ENCODE data around the gene IGSF8. TPM values are rescaled to one million over a fixed set of nuclear protein-coding genes. Genes with fewer than 3 reads are reported as not detected.
"Not testable (repeated sequence)": the region's sequence is repeated elsewhere in the genome, so short reads cannot be mapped to it uniquely, and the experiment has no call there.

Gene IGSF8
- total RNA-seq, 2 donors from 2014 or later, result 16.0 to 17.4 TPM

- intact Hi-C loops (cut with DNase I); DNase-seq (ENCODE audit: low spot score): not testable (repeated sequence)
Observed at GRCh38 chr1:160111462-160111861, 13.0 kb upstream of the IGSF8 start.

GRCh38 chr1:160109686-160110085 lies 11.3 kb upstream of the IGSF8 start:
- no peak for DNase-seq (ENCODE audit: low spot score)
- intact Hi-C loops (cut with DNase I), result loop anchor here (10.0 kb wide), 3 partner anchors 85 to 145 kb away; partner anchors contain the start of gene CASQ1 (in 2 of the 2)

DNA sequence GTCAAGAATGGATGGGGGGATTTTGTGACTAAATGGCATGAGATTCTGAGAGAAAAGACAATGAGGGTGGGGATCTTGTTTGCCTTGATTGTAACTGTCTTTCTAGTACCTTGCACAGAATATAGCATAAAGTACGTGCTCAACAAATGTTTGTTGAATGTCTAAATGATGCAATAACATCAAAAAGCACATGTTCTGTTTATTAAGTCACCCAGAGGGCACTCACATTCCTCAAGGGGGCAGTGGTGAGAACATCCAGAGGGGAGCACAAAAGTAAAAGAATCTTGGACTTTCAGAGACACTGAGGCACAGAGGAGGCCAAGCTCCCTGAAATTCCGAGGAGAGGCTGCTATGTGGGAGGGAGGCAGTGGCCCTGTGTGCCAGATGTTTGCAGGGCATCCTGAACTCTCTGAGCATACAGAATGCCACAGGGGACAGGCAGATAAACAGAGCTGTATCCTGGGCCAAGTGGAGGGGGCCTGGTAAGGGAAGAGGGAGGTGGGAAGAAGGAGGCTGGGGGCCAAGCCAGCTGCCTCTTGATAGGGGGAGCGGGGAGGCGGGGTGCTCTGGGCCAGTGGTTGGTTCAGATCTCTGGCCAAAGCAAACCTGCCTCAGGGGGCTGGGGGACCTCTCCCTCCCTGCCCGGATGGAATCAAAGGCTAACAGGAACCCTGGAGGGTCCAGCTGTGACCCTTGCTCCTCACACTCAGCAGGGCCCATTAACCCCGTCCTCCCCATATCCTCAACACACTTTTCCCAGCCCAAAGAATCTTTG lies 10.7 kb upstream of the IGSF8 start:
- DNase-seq (ENCODE audit: low spot score), result no peak

GRCh38 chr1:160107512-160107911 lies 9.1 kb upstream of the IGSF8 start:
- intact Hi-C loops (cut with DNase I), result loop anchor here (10.0 kb wide), 3 partner anchors 87 to 147 kb away; partner anchors contain the start of gene CASQ1 (in 2 of the 2)
- DNase-seq (ENCODE audit: low spot score), result no peak

More for the DNA sequence above, 10.7 kb upstream of the IGSF8 start:
- intact Hi-C loops (cut with DNase I), result loop anchor here (10.0 kb wide), 3 partner anchors 86 to 146 kb away; partner anchors contain the start of gene CASQ1 (in 2 of the 2)

DNA sequence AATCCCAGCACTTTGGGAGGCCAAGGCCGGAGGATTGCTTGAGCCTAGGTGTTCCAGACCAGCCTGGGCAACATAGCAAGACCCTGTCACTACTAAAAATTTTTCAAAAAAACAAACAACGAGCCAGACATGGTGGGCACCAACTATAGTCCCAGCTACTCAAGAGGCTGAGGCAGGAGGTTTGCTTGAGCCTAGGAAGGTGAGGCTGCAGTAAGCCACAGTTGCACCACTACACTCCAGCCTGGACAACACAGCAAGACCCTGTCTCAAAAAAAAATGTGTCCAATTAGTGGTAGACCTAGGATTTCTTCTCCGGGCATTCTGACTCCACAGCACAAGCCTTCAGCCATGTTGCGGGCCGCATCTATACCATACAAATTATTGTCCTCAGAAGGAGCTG lies 6.7 kb upstream of the IGSF8 start:
- no peak for DNase-seq (ENCODE audit: low spot score)
- intact Hi-C loops (cut with DNase I), result loop anchor here (10.0 kb wide), 3 partner anchors 90 to 150 kb away; partner anchors contain the start of gene CASQ1 (in 2 of the 2)

DNA sequence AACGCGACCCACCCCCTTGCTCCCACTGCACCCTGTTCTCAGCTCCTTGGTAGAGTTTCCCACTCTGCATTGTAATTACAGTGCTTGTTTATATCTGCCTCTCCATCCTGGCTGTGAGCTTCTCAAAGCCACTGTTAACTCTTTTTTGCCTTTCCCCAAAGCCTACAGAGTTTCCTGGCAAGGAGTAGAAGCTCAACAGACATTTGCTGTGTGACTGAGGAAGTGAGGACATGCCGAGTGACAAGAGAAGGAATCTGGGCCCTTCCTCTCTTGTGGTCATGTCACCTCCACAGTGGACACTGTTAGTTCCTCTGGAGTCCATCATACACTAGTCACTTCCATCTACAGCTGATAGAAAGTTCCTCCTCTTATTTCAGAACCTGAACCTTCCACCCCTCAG lies 6.1 kb upstream of the IGSF8 start:
- intact Hi-C loops (cut with DNase I), result loop anchor here (10.0 kb wide), 3 partner anchors 90 to 150 kb away; partner anchors contain the start of gene CASQ1 (in 2 of the 2)
- no peak for DNase-seq (ENCODE audit: low spot score)

GRCh38 chr1:160103658-160104408 lies 5.4 kb upstream of the IGSF8 start:
- DNase-seq (ENCODE audit: low spot score), result no peak
- intact Hi-C loops (cut with DNase I), result loop anchor here (10.0 kb wide), 3 partner anchors 91 to 151 kb away; partner anchors contain the start of gene CASQ1 (in 2 of the 2)

GRCh38 chr1:160101717-160102522 lies 3.5 kb upstream of the IGSF8 start:
- intact Hi-C loops (cut with DNase I), result loop anchor here (10.0 kb wide), 3 partner anchors 93 to 153 kb away; partner anchors contain the start of gene CASQ1 (in 2 of the 2)
- DNase-seq (ENCODE audit: low spot score), result no peak

DNA sequence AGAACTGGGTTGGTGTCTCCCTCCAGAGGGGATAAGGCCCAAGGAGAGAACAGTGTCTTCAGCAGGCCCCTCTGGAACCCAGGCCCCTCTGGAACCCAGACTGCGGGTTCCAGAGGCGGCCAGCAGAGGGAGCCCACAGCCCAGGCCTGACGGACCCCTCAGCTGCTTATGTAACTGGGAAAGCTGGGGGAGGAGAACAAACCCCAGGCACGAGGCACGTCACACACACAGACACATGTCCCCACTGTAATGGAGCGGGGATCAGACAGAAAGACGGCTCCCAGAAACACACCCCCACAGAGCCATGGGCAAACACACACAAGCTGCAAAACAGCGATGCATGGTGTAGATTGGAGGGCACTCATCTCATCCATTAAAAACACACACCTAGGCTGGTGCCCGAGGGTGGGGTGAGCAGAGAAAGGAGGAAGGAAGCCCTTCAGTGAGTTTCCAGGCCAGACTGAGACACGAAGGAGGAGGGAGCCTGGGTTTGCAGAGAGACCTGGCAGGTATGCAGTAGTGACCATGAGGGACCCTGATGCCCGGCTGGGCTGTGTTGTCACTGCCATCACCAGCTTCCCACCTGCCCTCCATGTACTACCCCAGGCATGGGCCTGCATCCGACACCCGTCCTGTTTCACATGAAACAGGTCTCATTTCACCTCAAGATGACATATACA lies 2.8 kb upstream of the IGSF8 start:
- intact Hi-C loops (cut with DNase I), result loop anchor here (10.0 kb wide), 3 partner anchors 94 to 154 kb away; partner anchors contain the start of gene CASQ1 (in 2 of the 2)
- DNase-seq (ENCODE audit: low spot score), result peak; percentile 92

- DNase-seq (ENCODE audit: low spot score), result no peak
- intact Hi-C loops (cut with DNase I), result loop anchor here (10.0 kb wide), 3 partner anchors 95 to 155 kb away; partner anchors contain the start of gene CASQ1 (in 2 of the 2)
Observed at GRCh38 chr1:160099716-160100375, 1.4 kb upstream of the IGSF8 start.

- intact Hi-C loops (cut with DNase I), result no loop called here
- peak; percentile 99 for DNase-seq (ENCODE audit: low spot score)
Observed at GRCh38 chr1:160098852-160099561, 588 bp upstream of the IGSF8 start.

DNA sequence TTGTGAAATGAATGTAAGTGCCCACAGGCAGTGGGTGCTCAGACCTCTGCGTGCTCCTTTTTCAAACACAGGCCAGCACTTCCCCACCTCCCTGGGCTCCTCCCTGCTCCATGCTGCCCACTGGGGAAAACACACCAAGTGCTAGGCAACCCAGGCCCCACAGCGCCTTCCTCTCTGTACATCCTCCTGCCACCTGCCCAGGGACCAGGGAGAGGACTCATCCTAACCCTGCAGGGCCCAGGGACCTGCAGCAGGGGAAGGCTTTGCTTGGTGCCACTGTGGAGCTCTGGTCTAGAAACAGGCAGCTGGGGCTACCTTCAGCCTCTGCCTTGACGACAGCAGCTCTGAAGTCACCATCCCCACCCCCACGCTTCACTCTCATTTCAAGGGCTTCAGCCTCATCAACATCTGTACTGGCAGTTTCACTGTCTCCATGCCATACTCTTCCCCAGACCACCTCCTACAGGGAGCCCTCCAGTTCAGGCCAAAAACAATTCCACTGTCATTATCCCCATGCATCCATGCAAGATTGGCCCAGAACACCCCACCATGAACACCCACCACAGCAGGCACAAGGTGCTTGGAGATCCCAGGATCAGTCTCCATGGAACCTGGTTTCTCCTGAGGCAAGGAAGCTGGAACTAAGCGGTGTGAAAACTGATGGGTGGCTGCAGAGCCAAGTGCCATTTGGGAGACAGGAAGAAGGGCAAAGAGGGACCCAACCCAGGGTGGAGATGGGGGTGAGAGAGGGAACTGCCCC lies 1.1 kb downstream of the IGSF8 start:
- DNase-seq (ENCODE audit: low spot score), result no peak
- intact Hi-C loops (cut with DNase I), result no loop called here

DNA sequence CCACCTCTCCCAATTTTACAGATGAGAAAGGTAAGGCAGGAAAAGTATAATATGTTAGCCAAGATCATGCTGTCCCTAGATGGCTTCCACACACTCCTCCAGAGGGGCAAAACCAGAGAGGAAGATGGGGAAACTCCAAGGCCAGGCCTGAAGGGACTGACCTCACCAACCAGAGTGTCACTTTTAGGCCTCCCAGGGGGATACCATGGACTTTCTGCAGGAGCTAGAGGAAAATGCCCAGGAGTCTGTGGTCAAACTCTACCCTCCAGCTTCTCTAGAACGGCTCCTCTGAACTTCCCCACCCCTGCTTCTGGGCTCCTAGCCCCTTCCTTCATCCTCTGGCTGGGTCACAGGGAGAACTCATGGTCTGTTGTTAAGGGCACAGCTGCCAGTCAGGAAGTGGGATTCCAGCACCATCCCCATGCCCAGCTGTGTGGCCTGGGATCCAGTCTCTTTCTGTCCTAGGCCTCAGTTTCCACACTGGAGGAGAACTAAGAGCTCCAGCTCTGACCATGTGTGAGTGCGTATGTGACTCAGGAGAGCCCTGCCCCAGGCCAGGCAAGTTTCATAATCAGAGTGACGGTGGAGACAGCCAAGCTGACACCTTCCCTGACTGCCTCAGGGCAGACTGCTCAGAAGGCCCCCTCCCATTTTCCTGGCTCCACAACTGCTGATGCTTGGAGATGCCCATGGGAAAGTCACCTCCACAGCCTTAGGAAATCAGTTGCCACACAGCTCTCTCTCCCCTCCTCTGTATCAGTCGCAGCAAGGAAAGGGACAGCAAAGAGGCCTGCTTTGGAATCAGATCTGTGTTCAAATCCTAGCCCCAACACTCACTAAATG lies 1.9 kb downstream of the IGSF8 start:
- intact Hi-C loops (cut with DNase I), result no loop called here
- DNase-seq (ENCODE audit: low spot score), result no peak

- DNase-seq (ENCODE audit: low spot score), result no peak
- intact Hi-C loops (cut with DNase I), result no loop called here
Observed at GRCh38 chr1:160095382-160096105, 2.9 kb downstream of the IGSF8 start.

DNA sequence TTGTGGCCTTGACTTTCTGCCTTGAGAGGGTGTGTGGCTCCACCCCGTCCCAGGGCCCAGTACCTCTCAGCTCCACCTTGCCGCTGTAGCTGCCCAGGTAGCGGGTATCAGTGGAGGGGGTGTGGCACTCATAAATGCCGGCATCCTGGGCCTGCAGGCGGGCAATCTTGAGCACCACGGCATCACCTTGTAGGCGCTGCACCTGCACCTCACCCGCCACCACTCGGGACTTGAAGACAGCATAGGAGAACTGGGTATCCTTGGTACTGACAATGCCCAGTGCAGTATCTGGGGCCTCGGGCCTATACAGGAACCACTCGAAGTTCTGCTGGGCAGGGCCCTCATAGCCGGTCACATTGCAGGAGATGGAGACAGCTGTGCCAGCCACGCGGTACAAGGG lies 3.6 kb downstream of the IGSF8 start:
- intact Hi-C loops (cut with DNase I), result no loop called here
- DNase-seq (ENCODE audit: low spot score), result no peak

All from posterior vena cava (tissue), 2 donors.